Epithelial cell of esophagus (primary cell): ENCODE results near the gene SHMT2.
A peak's percentile ranks its signal among the peaks of the same experiment; 100 is the strongest.

ENCODE experiments used
- DNase-seq: peaks from one replicate; pipeline ENCODE4 v3.0.0; 2010; ENCODE audit warnings: low read depth
- H3K4me3 ChIP-seq: 2 replicates; pipeline ENCODE4 v1.5.1; 2011; ENCODE audit warnings: mild to moderate bottlenecking, low read length, control low read depth
- TF ChIP-seq, protein P1 (sequence below): IDR thresholded peaks from 2 replicates; pipeline ENCODE4 v1.5.1; 2011; ENCODE audit warnings: low read depth, mild to moderate bottlenecking, low read length, control low read depth, inconsistent platforms; ENCODE audit not compliant: insufficient read depth; ENCODE audit errors: missing control alignments

The SHMT2 gene

GRCh38 chr12:57236201-57236924 lies 6.9 kb downstream of the SHMT2 start:
- TF ChIP-seq, protein P1, sequence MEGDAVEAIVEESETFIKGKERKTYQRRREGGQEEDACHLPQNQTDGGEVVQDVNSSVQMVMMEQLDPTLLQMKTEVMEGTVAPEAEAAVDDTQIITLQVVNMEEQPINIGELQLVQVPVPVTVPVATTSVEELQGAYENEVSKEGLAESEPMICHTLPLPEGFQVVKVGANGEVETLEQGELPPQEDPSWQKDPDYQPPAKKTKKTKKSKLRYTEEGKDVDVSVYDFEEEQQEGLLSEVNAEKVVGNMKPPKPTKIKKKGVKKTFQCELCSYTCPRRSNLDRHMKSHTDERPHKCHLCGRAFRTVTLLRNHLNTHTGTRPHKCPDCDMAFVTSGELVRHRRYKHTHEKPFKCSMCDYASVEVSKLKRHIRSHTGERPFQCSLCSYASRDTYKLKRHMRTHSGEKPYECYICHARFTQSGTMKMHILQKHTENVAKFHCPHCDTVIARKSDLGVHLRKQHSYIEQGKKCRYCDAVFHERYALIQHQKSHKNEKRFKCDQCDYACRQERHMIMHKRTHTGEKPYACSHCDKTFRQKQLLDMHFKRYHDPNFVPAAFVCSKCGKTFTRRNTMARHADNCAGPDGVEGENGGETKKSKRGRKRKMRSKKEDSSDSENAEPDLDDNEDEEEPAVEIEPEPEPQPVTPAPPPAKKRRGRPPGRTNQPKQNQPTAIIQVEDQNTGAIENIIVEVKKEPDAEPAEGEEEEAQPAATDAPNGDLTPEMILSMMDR, result no peak
- peak overlapping the region; percentile 44 for H3K4me3 ChIP-seq
- DNase-seq, result peak; percentile 62

GRCh38 chr12:57236925-57237595 lies 7.5 kb downstream of the SHMT2 start:
- TF ChIP-seq, protein P1, result no peak
- no peak for DNase-seq
- peak overlapping the region; percentile 44 for H3K4me3 ChIP-seq

DNA sequence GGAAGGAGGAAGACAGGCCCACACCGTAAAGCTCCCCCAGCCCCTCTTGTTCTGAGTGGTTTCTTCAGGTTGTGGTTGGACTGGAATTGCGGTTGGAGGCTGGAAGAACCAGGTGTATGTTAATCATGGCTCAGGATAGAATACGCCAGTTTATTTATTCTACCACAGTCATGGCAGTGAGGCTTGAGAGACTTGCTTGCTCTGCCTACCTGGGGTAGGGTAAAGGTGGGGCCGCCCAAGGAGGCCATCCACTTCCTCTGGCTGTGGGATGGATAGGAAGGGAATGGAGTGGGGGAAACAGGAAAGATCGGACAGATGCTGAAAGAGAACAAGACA lies 8.1 kb downstream of the SHMT2 start:
- peak; percentile 58 for DNase-seq
- TF ChIP-seq, protein P1, result no peak
- no peak overlapping the region for H3K4me3 ChIP-seq

- H3K4me3 ChIP-seq, result peak overlapping the region; percentile 38
- TF ChIP-seq, protein P1, result no peak
- no peak for DNase-seq
These were observed 8.7 kb downstream of the SHMT2 start for GRCh38 chr12:57237932-57238853.

DNA sequence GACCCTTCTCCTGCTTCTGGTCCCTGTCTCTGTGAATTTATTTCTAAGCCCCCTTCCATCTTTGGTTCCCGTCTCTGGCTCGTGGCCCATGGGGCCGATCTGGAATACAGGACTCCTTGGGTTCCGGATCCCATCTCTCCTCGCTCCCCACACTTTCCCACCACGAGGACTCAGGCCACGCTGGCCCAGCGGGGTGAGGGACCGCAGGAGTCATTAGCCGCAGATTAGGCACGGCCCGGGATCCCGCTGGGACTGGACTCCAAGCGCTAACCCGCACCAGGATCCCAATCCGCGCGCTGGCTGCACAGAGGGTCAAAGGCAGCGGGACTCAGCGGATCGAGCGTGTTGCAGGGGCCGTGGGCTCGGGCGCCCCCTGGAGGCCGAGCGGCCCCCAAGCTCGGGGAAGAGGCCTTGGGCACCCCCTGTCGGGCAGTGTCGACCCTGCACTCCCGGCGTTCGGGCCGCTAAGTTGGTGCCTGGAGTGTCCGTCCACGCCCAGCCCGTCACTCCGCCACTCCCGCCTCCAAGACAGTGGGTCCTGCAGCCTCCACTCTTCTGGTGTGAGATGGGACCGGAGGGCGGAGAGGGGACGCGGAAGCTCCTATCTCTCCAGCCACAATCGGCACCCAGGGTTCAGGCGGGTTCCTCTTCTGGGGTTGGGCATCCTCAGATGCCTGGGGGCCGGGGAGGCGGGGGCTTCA lies 9.5 kb downstream of the SHMT2 start:
- peak overlapping the region; percentile 48 for H3K4me3 ChIP-seq
- TF ChIP-seq, protein P1, result peak; percentile 95
- peak; percentile 86 for DNase-seq

GRCh38 chr12:57239587-57240065 lies 10.1 kb downstream of the SHMT2 start:
- TF ChIP-seq, protein P1, result no peak
- peak overlapping the region; percentile 48 for H3K4me3 ChIP-seq
- DNase-seq, result no peak
